ENCODE measurements around the gene CCDC179. TPM values are rescaled to one million over a fixed set of nuclear protein-coding genes. Genes with fewer than 3 reads are reported as not detected.
A peak's percentile ranks its signal among the peaks of the same experiment; 100 is the strongest.

CCDC179 gene
- total and polyA plus RNA-seq, 10 donors: not detected

DNA sequence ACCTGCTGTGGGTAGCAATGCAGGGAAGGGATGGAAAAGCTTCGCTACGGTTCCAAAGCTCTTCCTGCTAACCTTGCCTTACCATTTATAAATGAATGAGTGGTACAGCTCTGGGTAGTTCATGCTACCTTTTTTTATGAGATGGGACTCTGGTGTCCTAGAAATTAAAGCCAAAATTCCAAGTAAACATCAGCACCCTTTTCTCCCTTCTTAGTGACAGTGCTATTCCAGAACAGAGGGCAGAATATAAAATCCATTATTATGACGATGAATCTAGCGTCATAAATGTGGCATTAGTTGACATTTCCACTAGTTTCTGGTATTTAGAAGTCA is 30.2 kb downstream of the CCDC179 start:
- Histone ChIP-seq H3K4me1 (peaks cover 6 to 33% (median 22%) of the 10 kb centered on the region in 6 donors), H3K36me3 (peaks cover 0 to 23% (median 7%) of the 10 kb centered on the region in 6 donors), H3K9me3 (no peaks in the 10 kb centered on the region), H3K27me3 (replicated peaks in 1 of 7) (no peaks in the 10 kb centered on the region), H3K27ac (peak overlapping the region in 6 of 8 donors; percentile 87 to 95 (median 92)), H3K4me3 (peak overlapping the region in 7 of 8 donors; percentile 75 to 96 (median 89))
- intact Hi-C loops (cut with DNase I; ENCODE audit: low total_unique reads): no loop called here
- WGBS, 5 donors: 14 to 18% (median 15%) methylated on average over 4 of the region's 4 CpGs
- no peak for DNase-seq
- TF ChIP-seq, protein P1, sequence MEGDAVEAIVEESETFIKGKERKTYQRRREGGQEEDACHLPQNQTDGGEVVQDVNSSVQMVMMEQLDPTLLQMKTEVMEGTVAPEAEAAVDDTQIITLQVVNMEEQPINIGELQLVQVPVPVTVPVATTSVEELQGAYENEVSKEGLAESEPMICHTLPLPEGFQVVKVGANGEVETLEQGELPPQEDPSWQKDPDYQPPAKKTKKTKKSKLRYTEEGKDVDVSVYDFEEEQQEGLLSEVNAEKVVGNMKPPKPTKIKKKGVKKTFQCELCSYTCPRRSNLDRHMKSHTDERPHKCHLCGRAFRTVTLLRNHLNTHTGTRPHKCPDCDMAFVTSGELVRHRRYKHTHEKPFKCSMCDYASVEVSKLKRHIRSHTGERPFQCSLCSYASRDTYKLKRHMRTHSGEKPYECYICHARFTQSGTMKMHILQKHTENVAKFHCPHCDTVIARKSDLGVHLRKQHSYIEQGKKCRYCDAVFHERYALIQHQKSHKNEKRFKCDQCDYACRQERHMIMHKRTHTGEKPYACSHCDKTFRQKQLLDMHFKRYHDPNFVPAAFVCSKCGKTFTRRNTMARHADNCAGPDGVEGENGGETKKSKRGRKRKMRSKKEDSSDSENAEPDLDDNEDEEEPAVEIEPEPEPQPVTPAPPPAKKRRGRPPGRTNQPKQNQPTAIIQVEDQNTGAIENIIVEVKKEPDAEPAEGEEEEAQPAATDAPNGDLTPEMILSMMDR (IDR thresholded peaks at IDR 0.05 in 8 of 11, conservative IDR thresholded peaks at IDR 0.05 in 3 of 11): no peak
- TF ChIP-seq POLR2AphosphoS5 (IDR thresholded peaks at IDR 0.05): no peak
- no peak for TF ChIP-seq POLR2A (IDR thresholded peaks at IDR 0.05)

DNA sequence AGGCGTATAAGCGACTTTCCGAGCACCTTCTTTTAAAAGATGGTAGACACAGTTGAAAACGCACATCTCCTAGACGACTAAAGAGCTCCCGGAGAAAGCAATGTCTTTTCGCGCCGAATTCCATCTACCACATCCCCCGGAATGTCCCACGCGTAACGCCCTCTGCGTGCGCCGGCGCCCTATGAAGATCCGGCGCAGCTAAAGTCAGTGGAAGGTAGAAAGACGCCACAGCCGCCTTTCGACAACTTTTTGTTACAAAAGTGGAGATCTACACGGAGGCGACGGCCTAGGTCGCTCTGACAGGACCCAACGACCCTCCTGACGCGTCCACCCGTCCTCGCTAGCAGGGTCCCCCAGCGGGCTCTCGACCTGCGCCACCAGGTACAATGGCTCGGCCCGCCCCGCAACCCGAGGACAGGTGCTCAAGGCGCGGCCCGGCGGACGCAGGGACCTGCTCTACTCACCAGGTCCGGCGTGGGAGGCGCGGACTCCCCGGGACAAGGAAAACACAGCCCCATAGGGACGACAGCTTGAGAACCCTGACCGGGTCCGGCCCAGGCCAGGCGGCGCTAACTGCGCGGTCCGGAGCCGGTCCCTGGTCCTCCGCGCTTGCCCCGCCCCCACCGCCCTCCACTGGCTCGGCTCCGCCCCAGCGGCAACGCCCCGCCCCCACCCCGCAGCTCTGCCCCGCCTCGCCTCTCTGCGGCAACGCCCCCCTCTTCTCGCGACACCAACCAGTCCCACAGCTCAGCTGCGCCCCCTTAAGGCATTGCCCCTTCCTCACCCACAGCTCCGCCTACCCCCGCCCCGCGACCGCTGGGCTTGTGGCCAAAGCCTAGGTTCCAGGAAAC is 30.8 kb downstream of the CCDC179 start, which contains the start of gene SVIP:
TSS of gene SVIP (minus strand) at position 571 of the 851 bp plus-strand sequence. CDS start at position 518, 53 bp downstream.
- Histone ChIP-seq H3K27me3 (replicated peaks in 1 of 7) (no peaks in the 10 kb centered on the region), H3K4me1 (peaks cover 6 to 33% (median 22%) of the 10 kb centered on the region in 6 donors), H3K4me3 (peak within 1 kb of the TSS; percentile 75 to 96 (median 90)), H3K9me3 (no peaks in the 10 kb centered on the region), H3K27ac (peak within 1 kb of the TSS; percentile 80 to 95 (median 91)), H3K36me3 (peaks cover 0 to 29% (median 9%) of the 10 kb centered on the region in 6 donors)
- peak; percentile 86 to 92 (median 91) for TF ChIP-seq POLR2AphosphoS5 (IDR thresholded peaks at IDR 0.05)
- TF ChIP-seq, protein P1 (IDR thresholded peaks at IDR 0.05 in 8 of 11, conservative IDR thresholded peaks at IDR 0.05 in 3 of 11): peak; percentile 55 to 88 (median 73)
- peak in 2 of 3 donors; percentile 28 to 61 for TF ChIP-seq POLR2A (IDR thresholded peaks at IDR 0.05)
- 0 to 1% (median 0%) methylated on average over 30 to 78 of the region's 79 CpGs for WGBS, 5 donors
- DNase-seq: peak; percentile 98
- intact Hi-C loops (cut with DNase I; ENCODE audit: low total_unique reads): no loop called here

DNA sequence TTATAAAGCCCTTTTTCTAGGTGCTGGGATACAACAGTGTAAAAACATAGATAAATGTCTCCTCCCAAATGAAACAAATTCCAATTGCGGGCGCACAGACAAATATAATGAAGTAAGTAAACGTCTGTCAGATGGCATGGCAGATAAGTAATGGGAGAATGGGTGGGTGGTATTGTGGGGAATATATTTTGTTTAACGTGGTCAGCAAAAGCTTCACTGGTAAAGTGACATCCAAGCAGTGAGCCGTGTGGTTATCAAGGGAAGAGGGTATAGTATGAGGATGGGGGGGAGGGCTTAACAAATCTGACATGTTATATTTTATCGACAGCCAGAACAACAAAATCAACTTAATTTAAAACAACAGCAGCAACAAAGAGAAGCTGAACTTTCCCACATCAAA is 31.9 kb downstream of the CCDC179 start:
- H3K36me3 ChIP-seq: peaks cover 0 to 40% (median 14%) of the 10 kb centered on the region in 6 donors
- no peak overlapping the region for H3K27ac ChIP-seq
- WGBS, 5 donors: 53 to 63% (median 57%) methylated on average over 6 of the region's 6 CpGs
- DNase-seq: no peak
- H3K4me1 ChIP-seq: peaks cover 6 to 33% (median 22%) of the 10 kb centered on the region in 6 donors
- H3K27me3 ChIP-seq (replicated peaks in 1 of 7): no peaks in the 10 kb centered on the region
- H3K9me3 ChIP-seq: no peaks in the 10 kb centered on the region
- TF ChIP-seq POLR2A (IDR thresholded peaks at IDR 0.05): no peak
- TF ChIP-seq, protein P1 (IDR thresholded peaks at IDR 0.05 in 8 of 11, conservative IDR thresholded peaks at IDR 0.05 in 3 of 11): no peak
- no peak for TF ChIP-seq POLR2AphosphoS5 (IDR thresholded peaks at IDR 0.05)
- intact Hi-C loops (cut with DNase I; ENCODE audit: low total_unique reads): no loop called here
- peak overlapping the region in 6 of 8 donors; percentile 75 to 96 (median 89) for H3K4me3 ChIP-seq

DNA sequence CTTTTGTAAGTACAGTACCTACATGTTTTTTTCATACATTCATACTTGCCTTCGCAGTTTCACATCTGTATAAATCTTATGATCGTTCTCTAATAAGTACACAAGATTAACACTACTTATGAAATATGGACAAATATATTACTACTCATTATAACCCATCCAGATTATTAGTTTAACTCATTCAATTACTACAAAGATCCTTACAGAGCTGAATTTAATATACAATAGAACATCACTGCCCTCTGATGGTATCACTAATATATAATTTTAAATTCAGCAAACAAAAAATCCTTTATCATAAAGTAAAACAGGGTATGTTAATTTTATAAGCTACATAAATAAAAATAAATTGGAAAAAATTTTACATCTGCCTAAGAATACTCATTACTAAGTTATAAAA is 38.1 kb downstream of the CCDC179 start:
- Histone ChIP-seq H3K27me3 (replicated peaks in 1 of 7) (no peaks in the 10 kb centered on the region), H3K27ac (no peak overlapping the region), H3K4me1 (peaks cover 0 to 4% (median 0%) of the 10 kb centered on the region in 6 donors), H3K36me3 (peaks cover 0 to 100% (median 37%) of the 10 kb centered on the region in 6 donors), H3K4me3 (no peak overlapping the region), H3K9me3 (no peaks in the 10 kb centered on the region)
- TF ChIP-seq POLR2AphosphoS5 (IDR thresholded peaks at IDR 0.05) (no peak), POLR2A (IDR thresholded peaks at IDR 0.05) (no peak)
- TF ChIP-seq, protein P1 (IDR thresholded peaks at IDR 0.05 in 8 of 11, conservative IDR thresholded peaks at IDR 0.05 in 3 of 11): no peak
- intact Hi-C loops (cut with DNase I; ENCODE audit: low total_unique reads): no loop called here
- WGBS, 5 donors: 91 to 96% (median 94%) methylated on average over 2 of the region's 2 CpGs
- no peak for DNase-seq
